NT2/D1 (cell line): ENCODE measurements around the gene SHB.

Source experiments
- DNase-seq: peaks from one replicate; pipeline ENCODE4 v3.0.0-alpha.2; 2011; ENCODE audit warnings: low read depth, low spot score
- H3K27me3 ChIP-seq: 2 replicates; pipeline ENCODE4 v1.6.0; 2011; ENCODE audit warnings: mild to moderate bottlenecking; ENCODE audit not compliant: insufficient read length, insufficient read depth
- H3K36me3 ChIP-seq: 2 replicates; pipeline ENCODE4 v1.6.1; 2011; ENCODE audit warnings: mild to moderate bottlenecking, low read length, mixed read lengths; ENCODE audit not compliant: insufficient read depth, insufficient read length
- H3K4me1 ChIP-seq: 2 replicates; pipeline ENCODE4 v1.5.1; 2011; ENCODE audit not compliant: insufficient read depth, insufficient read length
- H3K4me3 ChIP-seq: 2 replicates; pipeline ENCODE4 v1.5.1; 2011; ENCODE audit warnings: low read depth; ENCODE audit not compliant: insufficient read length
- H3K9ac ChIP-seq: 2 replicates; pipeline ENCODE4 v1.6.0; 2011; ENCODE audit warnings: low read depth; ENCODE audit not compliant: insufficient read length
- H3K9me3 ChIP-seq: 2 replicates; pipeline ENCODE4 v1.5.1; 2011; ENCODE audit warnings: mild to moderate bottlenecking, low read length; ENCODE audit not compliant: insufficient read depth
- SUZ12 ChIP-seq: IDR thresholded peaks from 2 replicates; pipeline ENCODE4 v1.6.1; 2011; ENCODE audit not compliant: insufficient read length, insufficient read depth; ENCODE audit errors: extremely low read depth
- YY1 ChIP-seq: IDR thresholded peaks from 2 replicates; pipeline ENCODE4 v1.6.1; 2011; ENCODE audit not compliant: insufficient read length, insufficient read depth
- ZNF274 ChIP-seq: IDR thresholded peaks from 2 replicates; pipeline ENCODE4 v1.6.1; 2011; ENCODE audit warnings: mild to moderate bottlenecking, low read depth, low read length

Gene SHB

GRCh38 chr9:37988602-37989001 lies 80.4 kb downstream of the SHB start:
- Histone ChIP-seq H3K9ac (no peak overlapping the region), H3K4me3 (no peak overlapping the region), H3K27me3 (no peaks in the 10 kb centered on the region), H3K9me3 (no peaks in the 10 kb centered on the region), H3K36me3 (peaks cover 89% of the 10 kb centered on the region), H3K4me1 (peaks cover 2% of the 10 kb centered on the region)
- TF ChIP-seq ZNF274: no peak
- no peak for TF ChIP-seq SUZ12
- no peak for DNase-seq

DNA sequence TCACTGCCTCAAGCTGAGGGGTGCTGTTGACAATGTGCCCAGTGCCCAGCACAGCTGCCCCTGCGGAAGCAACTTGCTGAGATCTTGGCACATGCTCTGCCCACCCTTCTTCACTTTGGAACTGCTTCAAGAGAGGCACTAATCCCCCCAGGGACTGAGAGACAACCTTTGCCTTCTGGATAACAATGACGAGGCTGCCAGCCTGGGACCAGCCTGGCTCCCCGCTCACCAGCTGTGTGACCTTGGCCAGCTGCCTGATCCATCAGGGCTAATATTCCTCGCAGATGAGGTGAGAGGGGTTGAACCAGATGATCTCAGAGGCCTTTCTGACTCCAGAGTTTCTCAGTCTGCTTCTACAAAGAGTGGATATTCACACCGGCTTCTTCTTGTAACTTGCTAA lies 81.0 kb downstream of the SHB start:
- H3K27me3 ChIP-seq: no peaks in the 10 kb centered on the region
- H3K9me3 ChIP-seq: no peaks in the 10 kb centered on the region
- H3K9ac ChIP-seq: no peak overlapping the region
- H3K36me3 ChIP-seq: peaks cover 91% of the 10 kb centered on the region
- no peak overlapping the region for H3K4me3 ChIP-seq
- peaks cover 2% of the 10 kb centered on the region for H3K4me1 ChIP-seq
- DNase-seq: no peak
- no peak for TF ChIP-seq YY1
- TF ChIP-seq ZNF274: no peak
- TF ChIP-seq SUZ12: no peak

- Histone ChIP-seq H3K4me3 (no peak overlapping the region), H3K9me3 (no peaks in the 10 kb centered on the region), H3K27me3 (no peaks in the 10 kb centered on the region), H3K36me3 (peaks cover 90% of the 10 kb centered on the region), H3K4me1 (peaks cover 2% of the 10 kb centered on the region), H3K9ac (no peak overlapping the region)
- no peak for TF ChIP-seq SUZ12
- no peak for TF ChIP-seq YY1
- TF ChIP-seq ZNF274: no peak
- DNase-seq: no peak
These were observed 81.5 kb downstream of the SHB start for GRCh38 chr9:37987467-37987981.

DNA sequence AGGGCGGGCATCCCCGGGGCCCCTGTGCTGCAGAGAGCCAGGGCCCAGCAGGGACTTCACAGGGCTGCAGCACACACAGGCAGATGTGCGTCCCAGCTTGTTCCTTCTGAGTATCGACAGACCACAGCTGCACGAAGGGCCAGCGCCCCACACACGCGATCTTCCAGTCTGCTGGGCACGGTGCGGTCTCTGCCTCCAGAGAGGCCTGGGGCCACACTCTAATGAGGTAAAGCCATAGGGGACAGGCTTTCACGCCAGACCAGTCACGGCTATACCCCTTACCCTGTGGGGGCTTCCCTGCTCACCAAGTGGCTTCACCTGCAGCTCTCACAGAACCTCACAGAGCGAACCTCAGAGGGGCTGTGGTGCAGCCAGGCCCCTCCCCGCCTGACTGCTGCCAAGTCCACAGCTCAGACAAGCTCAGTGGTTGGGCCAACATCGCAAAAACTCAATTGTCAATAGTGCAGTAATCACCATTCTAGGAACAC lies 82.2 kb downstream of the SHB start:
- H3K36me3 ChIP-seq: peaks cover 86% of the 10 kb centered on the region
- H3K9me3 ChIP-seq: no peaks in the 10 kb centered on the region
- no peak overlapping the region for H3K4me3 ChIP-seq
- peaks cover 2% of the 10 kb centered on the region for H3K4me1 ChIP-seq
- no peaks in the 10 kb centered on the region for H3K27me3 ChIP-seq
- no peak for DNase-seq
- TF ChIP-seq YY1 (no peak), ZNF274 (no peak), SUZ12 (no peak)
- H3K9ac ChIP-seq: no peak overlapping the region

DNA sequence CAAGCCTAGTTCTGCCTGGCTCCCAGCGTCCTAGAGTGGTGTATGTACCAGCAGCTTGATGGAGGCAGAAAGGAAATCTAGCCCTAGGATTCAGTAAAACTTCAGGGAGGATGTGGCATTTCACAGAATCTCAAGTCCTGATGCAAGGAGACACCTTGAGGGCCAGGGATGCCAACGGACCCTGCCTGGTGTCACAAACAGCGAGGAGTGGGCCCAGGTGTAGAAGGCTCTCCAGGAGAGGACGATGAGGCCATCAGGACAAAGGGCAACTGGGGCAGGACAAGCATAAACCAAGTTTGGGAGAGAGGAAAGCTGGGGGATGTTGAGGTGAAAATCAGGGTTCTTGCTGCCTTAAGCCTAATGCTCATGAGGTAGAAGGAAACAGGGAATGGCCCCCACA lies 83.0 kb downstream of the SHB start:
- Histone ChIP-seq H3K27me3 (no peaks in the 10 kb centered on the region), H3K4me3 (no peak overlapping the region), H3K36me3 (peaks cover 78% of the 10 kb centered on the region), H3K9ac (no peak overlapping the region), H3K9me3 (no peaks in the 10 kb centered on the region), H3K4me1 (peaks cover 2% of the 10 kb centered on the region)
- no peak for TF ChIP-seq YY1
- DNase-seq: no peak

- no peaks in the 10 kb centered on the region for H3K27me3 ChIP-seq
- peaks cover 67% of the 10 kb centered on the region for H3K36me3 ChIP-seq
- no peak for DNase-seq
- H3K4me3 ChIP-seq: no peak overlapping the region
- H3K9me3 ChIP-seq: no peaks in the 10 kb centered on the region
- no peak for TF ChIP-seq ZNF274
- TF ChIP-seq SUZ12: no peak
- no peak for TF ChIP-seq YY1
- H3K4me1 ChIP-seq: peaks cover 2% of the 10 kb centered on the region
- H3K9ac ChIP-seq: no peak overlapping the region
These were observed 84.1 kb downstream of the SHB start for GRCh38 chr9:37984672-37985611.

DNA sequence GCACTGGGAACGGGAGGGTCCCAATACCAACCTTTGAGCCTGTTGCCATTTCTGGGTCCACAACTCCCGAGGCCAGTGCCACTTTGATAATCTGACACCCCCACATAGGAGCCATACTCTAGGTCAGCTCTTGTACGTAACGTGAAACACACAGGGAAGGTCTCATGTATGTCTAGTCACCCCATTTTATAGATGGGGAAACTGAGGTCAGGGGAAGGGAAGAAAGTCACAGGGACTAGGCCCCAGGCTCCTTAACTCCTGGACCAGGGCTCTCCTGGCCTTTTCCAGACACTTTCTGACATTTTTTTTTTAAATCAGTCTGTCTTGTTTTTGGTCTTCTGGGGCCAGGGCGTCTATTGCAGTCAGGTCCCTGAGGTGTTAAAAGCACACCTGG lies 84.8 kb downstream of the SHB start:
- TF ChIP-seq YY1 (no peak), SUZ12 (no peak), ZNF274 (no peak)
- no peak overlapping the region for H3K9ac ChIP-seq
- H3K9me3 ChIP-seq: no peaks in the 10 kb centered on the region
- no peaks in the 10 kb centered on the region for H3K27me3 ChIP-seq
- H3K4me1 ChIP-seq: peaks cover 2% of the 10 kb centered on the region
- H3K36me3 ChIP-seq: peaks cover 62% of the 10 kb centered on the region
- H3K4me3 ChIP-seq: no peak overlapping the region
- no peak for DNase-seq
